NT2/D1 (cell line): ENCODE measurements around the gene VAMP2.

Source experiments
- SUZ12 ChIP-seq: IDR thresholded peaks from 2 replicates; pipeline ENCODE4 v1.6.1; 2011; ENCODE audit not compliant: insufficient read length, insufficient read depth; ENCODE audit errors: extremely low read depth
- YY1 ChIP-seq: IDR thresholded peaks from 2 replicates; pipeline ENCODE4 v1.6.1; 2011; ENCODE audit not compliant: insufficient read length, insufficient read depth
- ZNF274 ChIP-seq: IDR thresholded peaks from 2 replicates; pipeline ENCODE4 v1.6.1; 2011; ENCODE audit warnings: mild to moderate bottlenecking, low read depth, low read length

DNA sequence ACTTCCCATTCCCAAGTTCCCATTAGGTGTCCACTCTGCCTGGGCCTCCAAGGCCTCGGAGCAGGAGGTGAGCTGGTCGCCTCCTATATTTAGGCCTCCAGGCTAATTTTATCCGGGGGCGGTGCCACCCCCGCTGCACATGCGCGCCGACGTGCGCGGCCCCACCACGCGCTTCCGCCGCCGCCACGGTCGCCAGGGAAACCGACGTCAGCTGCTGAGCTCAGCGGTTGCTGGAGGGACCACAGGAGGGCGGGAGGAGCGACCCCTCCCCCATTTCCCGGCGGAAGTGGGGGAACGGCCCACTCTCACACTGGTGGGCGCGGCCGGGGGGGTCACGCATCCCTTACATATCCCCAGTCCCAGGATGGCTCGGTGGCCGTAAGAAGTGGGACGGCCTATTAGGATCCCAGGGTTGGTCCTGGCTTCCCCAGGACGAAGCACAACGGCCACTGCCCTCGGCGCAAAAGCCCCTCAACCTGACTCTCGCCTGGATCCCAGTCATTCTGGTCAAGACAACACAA, 11.6 kb downstream of the VAMP2 start:
- no peak for TF ChIP-seq ZNF274
- no peak for TF ChIP-seq SUZ12
- no peak for TF ChIP-seq YY1
